Stimulated activated effector memory CD8-positive, alpha-beta T cell treated with anti-CD3 and anti-CD28 coated beads, Interleukin-12 subunit alpha, Interleukin-12 subunit beta, amount 100 ng/mL, for 72 hours (primary cell): Measurements from ENCODE around the gene ACSM5.

Source experiments
- ATAC-seq: fragments of 150-1000 bp; cut with Tn5 transposase; 2 replicates; pipeline ENCODE4 v1.10.0; 2021
- DNase-seq, 2 donors: peaks; one replicate each; pipeline ENCODE4 v3.0.0; 2021 to 2022; ENCODE audit warnings: low spot score in 2 of 2
- H3K27ac Mint-ChIP-seq: one replicate; pipeline ENCODE4 v1.8.0; 2022; ENCODE audit warnings: mild to moderate bottlenecking, mixed read lengths
- H3K36me3 Mint-ChIP-seq: one replicate; pipeline ENCODE4 v1.8.0; 2022; ENCODE audit warnings: mild to moderate bottlenecking, mixed read lengths
- H3K4me1 Mint-ChIP-seq: one replicate; pipeline ENCODE4 v1.8.0; 2022; ENCODE audit warnings: mixed read lengths
- H3K4me3 Mint-ChIP-seq: one replicate; pipeline ENCODE4 v1.8.0; 2022; ENCODE audit warnings: mild to moderate bottlenecking, mixed read lengths
- H3K9me3 Mint-ChIP-seq: one replicate; pipeline ENCODE4 v1.8.0; 2022; ENCODE audit warnings: mixed read lengths

Gene ACSM5

DNA sequence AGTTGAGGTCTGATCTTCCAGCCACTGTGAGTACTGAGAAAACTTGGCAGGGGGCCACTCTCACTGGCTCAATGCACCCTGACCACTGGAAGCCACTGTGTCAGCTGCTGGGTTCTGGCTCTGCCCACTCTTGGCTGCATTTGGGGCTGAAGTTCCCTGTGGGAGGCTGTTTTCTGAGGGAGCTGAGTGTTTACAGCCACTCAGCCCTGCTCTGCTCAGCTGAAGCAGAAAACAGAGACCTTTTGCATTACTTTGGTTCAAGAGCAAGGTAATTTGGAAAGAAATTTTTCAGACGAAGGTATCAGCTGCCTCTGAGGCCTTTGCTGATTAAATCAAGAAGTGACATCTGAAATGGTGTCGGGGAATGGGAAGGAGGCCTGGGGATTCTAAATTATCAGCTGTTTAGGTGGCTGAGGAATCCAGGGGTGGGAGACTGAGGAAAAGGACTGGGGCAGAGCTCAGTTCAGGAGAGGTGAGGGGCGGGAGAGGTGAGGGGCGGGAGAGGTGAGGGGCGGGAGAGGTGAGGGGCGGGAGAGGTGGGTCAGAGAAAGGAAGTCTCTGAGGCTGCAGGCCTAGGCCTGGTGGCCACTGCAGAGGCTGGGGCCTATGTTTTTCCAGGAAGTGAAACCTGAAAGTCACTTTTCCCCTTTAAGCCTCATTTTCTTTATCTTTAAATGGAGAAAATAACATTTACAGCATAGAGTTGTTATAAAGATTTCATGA, at the start of gene ACSM5:
TSS of gene ACSM5 (plus strand) at position 137 of the 723 bp plus-strand sequence. CDS start 1,951 bp downstream, outside the sequence.
- DNase-seq = no peak
- Mint-ChIP-seq H3K9me3 (no peaks in the 10 kb centered on the region), H3K4me3 (no peak within 1 kb of the TSS), H3K4me1 (no peaks in the 10 kb centered on the region), H3K27ac (no peak within 1 kb of the TSS), H3K36me3 (no peaks in the 10 kb centered on the region)
- no peak for ATAC-seq

GRCh38 chr16:20359997-20360396, 49.3 kb upstream of the ACSM5 start:
- no peaks in the 10 kb centered on the region for H3K36me3 Mint-ChIP-seq
- no peaks in the 10 kb centered on the region for H3K4me1 Mint-ChIP-seq
- H3K9me3 Mint-ChIP-seq = peaks cover 3% of the 10 kb centered on the region
- H3K4me3 Mint-ChIP-seq = no peak overlapping the region
- ATAC-seq (no peak), DNase-seq (no peak)
- no peak overlapping the region for H3K27ac Mint-ChIP-seq

- Mint-ChIP-seq H3K4me1 (no peaks in the 10 kb centered on the region), H3K36me3 (no peaks in the 10 kb centered on the region), H3K9me3 (peaks cover 3% of the 10 kb centered on the region), H3K4me3 (no peak overlapping the region), H3K27ac (no peak overlapping the region)
- ATAC-seq = no peak
- no peak for DNase-seq
Observed at GRCh38 chr16:20363191-20363590, 46.1 kb upstream of the ACSM5 start.

DNA sequence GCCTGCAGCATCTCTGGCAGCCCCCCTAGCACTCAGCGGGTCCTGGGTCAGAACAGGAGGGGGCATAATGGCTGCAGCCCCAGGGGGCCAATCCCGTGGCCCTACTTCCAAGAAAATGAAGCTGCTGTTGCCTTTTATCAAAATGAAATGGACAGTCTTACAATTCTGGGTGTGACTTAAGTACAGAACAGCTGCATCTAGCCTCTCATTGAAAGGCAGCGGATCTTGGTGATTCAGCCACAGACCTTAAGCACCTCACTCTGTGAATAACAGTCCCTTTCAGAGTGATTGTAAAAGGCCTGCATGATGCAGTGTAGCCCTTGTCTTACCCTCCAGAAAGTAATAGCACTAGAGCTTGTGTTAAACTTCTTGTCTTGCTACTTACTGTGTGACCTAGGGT, 45.3 kb upstream of the ACSM5 start:
- H3K4me3 Mint-ChIP-seq = no peak overlapping the region
- no peak overlapping the region for H3K27ac Mint-ChIP-seq
- no peak for ATAC-seq
- no peak for DNase-seq
- no peaks in the 10 kb centered on the region for H3K36me3 Mint-ChIP-seq
- H3K9me3 Mint-ChIP-seq = peaks cover 3% of the 10 kb centered on the region
- no peaks in the 10 kb centered on the region for H3K4me1 Mint-ChIP-seq

DNA sequence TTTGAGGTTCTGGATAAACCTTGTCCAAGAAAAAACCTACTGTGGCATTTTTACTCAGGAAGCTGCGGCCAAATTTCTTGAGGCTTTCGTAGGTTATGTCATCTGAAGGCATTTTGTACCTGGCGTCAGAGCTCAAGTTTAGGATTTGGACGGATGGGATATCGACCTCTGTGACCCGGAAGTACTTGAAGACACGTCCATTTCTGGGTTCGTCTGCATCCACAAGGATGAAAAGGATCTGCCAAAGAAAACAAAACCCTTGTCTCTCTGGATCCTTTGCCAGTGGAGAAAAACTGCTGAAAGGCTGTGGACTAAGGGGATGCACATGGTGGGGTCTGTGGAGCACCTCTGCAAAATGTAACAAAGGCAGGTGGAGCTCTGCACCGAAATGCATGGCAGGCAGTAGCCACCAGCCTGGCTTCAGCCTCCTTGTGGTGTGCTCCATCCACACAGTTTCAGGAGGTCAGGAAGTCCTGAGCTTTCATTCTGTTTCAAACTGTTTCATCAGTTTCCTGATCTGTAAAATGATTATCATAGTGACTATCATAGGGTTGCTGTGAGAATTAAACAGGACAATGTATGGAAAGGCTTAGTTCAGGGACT, 39.8 kb upstream of the ACSM5 start:
- ATAC-seq (no peak), DNase-seq (no peak)
- H3K36me3 Mint-ChIP-seq = no peaks in the 10 kb centered on the region
- no peak overlapping the region for H3K4me3 Mint-ChIP-seq
- no peak overlapping the region for H3K27ac Mint-ChIP-seq
- H3K4me1 Mint-ChIP-seq = no peaks in the 10 kb centered on the region
- peaks cover 3% of the 10 kb centered on the region for H3K9me3 Mint-ChIP-seq

GRCh38 chr16:20372701-20373100, 36.6 kb upstream of the ACSM5 start:
- Mint-ChIP-seq H3K4me1 (no peaks in the 10 kb centered on the region), H3K36me3 (no peaks in the 10 kb centered on the region), H3K4me3 (no peak overlapping the region), H3K9me3 (no peaks in the 10 kb centered on the region), H3K27ac (no peak overlapping the region)
- DNase-seq (no peak), ATAC-seq (no peak)

GRCh38 chr16:20377181-20377580, 32.2 kb upstream of the ACSM5 start:
- Mint-ChIP-seq H3K27ac (no peak overlapping the region), H3K36me3 (no peaks in the 10 kb centered on the region), H3K4me3 (no peak overlapping the region), H3K4me1 (no peaks in the 10 kb centered on the region), H3K9me3 (no peaks in the 10 kb centered on the region)
- DNase-seq (no peak), ATAC-seq (no peak)

DNA sequence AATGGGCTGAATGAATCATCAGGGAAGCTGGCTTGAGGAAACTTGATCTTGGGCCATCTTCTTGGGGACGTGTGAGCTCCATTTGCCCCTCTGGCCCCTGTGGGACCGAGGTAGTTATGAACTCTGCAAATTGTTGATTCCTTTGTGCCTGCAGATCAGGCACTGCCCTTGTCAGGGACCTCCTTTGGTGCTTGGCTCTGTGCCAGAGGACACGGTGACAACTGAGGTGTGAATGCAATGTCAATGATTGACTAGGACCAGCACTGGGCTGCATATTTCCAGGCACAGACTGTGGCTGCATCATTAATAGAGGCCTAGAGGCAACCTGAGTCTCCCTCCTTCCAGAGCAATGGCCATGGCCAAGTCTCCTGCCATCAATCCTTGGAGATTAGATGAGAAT, 28.6 kb upstream of the ACSM5 start:
- no peak for DNase-seq
- Mint-ChIP-seq H3K27ac (no peak overlapping the region), H3K4me3 (no peak overlapping the region), H3K36me3 (no peaks in the 10 kb centered on the region), H3K9me3 (no peaks in the 10 kb centered on the region), H3K4me1 (no peaks in the 10 kb centered on the region)
- no peak for ATAC-seq

DNA sequence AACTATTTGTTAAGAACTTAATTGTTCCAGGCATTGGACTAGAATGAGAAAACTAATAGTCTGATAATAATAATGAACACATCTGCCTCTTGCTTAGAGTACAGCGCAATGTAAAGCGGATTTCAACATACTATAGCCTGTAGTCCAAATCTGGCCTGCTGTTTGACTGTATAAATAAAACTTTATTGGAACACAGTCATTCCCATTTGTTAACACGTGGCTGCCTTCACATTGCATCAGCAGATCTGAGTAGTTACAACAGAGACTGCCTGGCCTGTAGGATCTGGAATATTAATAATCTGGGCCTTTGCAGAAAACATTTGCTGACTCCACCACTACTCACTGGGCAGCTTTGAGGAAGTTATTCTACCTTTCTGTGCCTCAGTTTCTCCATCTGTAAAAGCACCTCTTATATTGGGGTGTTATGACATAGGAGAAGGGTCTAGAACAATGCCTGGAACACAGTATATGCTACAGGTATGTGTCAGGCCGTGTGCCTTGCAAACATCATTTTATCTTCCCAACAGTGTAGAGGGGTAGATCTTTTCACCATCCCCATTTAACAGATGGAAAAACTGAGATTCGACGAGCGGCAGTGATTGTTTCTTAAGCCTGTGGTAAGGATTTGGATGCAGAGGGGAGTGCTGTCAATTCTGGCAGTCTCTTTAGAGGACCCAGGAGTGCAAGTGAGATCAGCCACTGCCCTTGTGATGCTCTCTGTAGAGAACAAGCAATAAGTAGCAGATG, 27.0 kb upstream of the ACSM5 start:
- Mint-ChIP-seq H3K36me3 (no peaks in the 10 kb centered on the region), H3K9me3 (no peaks in the 10 kb centered on the region), H3K4me3 (no peak overlapping the region), H3K4me1 (no peaks in the 10 kb centered on the region), H3K27ac (no peak overlapping the region)
- no peak for DNase-seq
- ATAC-seq = no peak

DNA sequence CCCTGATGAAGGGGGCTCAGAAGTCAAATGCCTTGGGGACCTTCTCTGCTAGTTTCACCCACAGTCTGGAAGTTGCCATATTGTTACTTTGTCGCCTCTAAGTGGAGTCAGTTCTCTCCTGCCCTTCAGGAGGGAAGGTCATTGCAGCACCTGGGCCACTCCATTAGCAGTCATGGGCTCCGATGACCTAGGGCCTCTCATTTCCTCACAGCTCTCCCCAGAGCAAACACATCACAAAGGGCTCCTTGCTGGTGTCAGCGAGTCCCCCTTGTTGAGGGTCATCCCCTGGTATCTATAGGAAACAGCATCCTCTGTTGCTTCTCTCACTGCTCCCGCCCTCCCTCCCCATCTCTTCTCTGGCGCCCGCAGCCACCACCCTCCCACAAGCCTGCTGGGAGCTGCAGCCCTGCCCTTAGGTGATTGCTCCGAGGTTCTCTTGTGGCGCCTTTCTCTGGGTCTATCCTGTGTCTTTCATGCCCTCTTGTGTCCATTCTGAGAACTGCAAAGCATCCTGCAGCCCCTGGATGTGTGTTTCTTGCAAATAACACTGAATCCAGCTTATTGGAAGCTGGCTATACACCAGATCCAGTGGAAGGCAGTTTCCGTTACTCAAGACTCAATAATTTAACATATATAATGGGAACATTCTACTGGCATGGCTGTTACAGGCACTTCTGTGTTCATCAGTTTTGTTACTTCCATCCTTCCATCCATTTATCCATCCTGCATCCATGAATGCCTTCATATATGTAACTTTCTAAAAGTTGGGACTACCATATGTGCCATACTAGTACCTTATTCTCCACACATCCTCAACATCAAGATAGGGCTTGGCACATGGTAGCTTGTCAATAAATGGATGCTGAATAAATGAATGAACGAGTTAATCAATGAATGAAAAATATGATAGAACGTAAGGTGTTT, 26.0 kb upstream of the ACSM5 start:
- no peaks in the 10 kb centered on the region for H3K9me3 Mint-ChIP-seq
- ATAC-seq = peak; percentile 71
- no peaks in the 10 kb centered on the region for H3K4me1 Mint-ChIP-seq
- H3K4me3 Mint-ChIP-seq = no peak overlapping the region
- H3K27ac Mint-ChIP-seq = no peak overlapping the region
- no peaks in the 10 kb centered on the region for H3K36me3 Mint-ChIP-seq
- DNase-seq = peak; percentile 12 to 68

DNA sequence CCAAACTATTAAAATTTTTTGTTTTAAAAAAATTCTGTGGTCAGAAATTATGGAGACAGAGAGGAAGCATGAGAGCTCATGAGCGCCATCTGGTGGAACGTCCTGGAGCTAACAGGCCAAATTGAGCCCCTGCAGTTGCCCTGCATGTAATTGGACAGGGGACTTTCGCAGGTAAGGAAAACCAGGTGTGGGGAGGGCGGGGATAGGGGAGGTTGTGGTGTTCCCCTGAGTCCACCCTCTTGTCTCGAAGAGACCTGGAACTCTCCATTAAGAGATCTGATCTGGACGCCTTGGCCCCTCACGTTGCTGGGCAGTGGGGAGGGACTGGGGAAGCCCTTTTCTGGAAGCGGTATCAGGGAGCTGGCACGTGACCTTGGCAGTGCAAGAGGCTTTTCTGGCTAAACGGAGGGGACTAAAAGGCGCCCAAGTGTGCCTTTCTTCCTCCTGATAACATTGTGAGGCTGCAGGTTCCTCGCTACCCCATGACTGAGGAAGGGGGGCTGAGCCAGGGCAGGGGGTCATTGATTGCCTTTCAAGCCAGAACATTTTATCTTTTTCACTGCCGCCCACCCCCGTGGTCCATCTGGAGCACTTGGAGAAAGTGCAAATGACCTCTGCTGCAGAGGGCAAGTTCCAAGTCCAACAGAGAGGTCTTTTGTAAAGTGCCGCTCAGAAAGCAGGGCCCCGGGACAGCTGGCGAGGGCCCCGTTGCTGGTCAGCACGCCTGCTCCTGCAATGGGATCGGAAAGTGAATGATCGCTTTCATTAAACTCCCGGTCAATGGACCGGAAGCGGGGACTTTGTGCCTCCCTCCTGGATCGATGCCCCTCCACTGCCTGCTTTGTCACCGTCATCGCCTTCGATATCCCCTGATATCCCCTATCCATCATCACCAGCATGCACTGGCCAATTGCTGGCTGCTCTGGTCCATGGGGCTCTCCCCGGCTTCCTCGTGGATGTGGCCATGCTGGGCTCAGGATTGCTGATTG, 23.2 kb upstream of the ACSM5 start:
- ATAC-seq = no peak
- peak; percentile 24 to 69 for DNase-seq

DNA sequence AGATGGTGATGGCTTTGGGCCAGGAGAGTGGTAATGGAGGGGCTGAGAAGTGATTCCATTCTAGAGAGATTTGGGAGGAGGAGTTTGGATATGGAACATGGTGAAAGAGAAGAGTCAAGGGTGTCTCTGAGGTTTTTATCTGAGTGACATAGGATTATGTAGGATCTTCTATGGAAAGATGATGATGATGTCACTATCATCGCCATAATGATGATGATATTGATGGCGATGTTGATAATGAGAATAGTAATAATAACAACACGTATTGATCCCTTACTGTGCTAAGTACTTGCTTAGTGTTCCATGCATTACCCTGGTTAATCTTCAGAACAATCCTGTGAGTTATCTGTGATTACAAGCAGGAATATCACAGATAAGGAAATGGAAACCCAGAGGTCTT, 21.4 kb upstream of the ACSM5 start:
- DNase-seq = no peak

More for the DNA sequence above, 23.2 kb upstream of the ACSM5 start:
- H3K9me3 Mint-ChIP-seq = no peaks in the 10 kb centered on the region
- no peaks in the 10 kb centered on the region for H3K4me1 Mint-ChIP-seq
- H3K36me3 Mint-ChIP-seq = no peaks in the 10 kb centered on the region
- H3K27ac Mint-ChIP-seq = no peak overlapping the region
- H3K4me3 Mint-ChIP-seq = no peak overlapping the region

GRCh38 chr16:20388854-20389253, 20.5 kb upstream of the ACSM5 start:
- ATAC-seq (no peak), DNase-seq (no peak)
- H3K4me1 Mint-ChIP-seq = no peaks in the 10 kb centered on the region
- no peaks in the 10 kb centered on the region for H3K9me3 Mint-ChIP-seq
- no peak overlapping the region for H3K27ac Mint-ChIP-seq
- H3K4me3 Mint-ChIP-seq = no peak overlapping the region
- no peaks in the 10 kb centered on the region for H3K36me3 Mint-ChIP-seq

More for the DNA sequence above, 21.4 kb upstream of the ACSM5 start:
- Mint-ChIP-seq H3K4me1 (no peaks in the 10 kb centered on the region), H3K36me3 (no peaks in the 10 kb centered on the region), H3K27ac (no peak overlapping the region), H3K4me3 (no peak overlapping the region), H3K9me3 (no peaks in the 10 kb centered on the region)
- ATAC-seq = no peak

GRCh38 chr16:20391045-20391444, 18.3 kb upstream of the ACSM5 start:
- H3K4me3 Mint-ChIP-seq = no peak overlapping the region
- DNase-seq = no peak

More at GRCh38 chr16:20391045-20391444, 18.3 kb upstream of the ACSM5 start:
- no peak for ATAC-seq
- H3K36me3 Mint-ChIP-seq = no peaks in the 10 kb centered on the region
- H3K4me1 Mint-ChIP-seq = no peaks in the 10 kb centered on the region
- H3K9me3 Mint-ChIP-seq = no peaks in the 10 kb centered on the region
- H3K27ac Mint-ChIP-seq = no peak overlapping the region
